GM19455 (cell line): Measurements from ENCODE around the gene TCF4.
A peak's percentile ranks its signal among the peaks of the same experiment; 100 is the strongest.

ENCODE experiments used
- ATAC-seq: cut with Tn5 transposase; IDR thresholded peaks from one replicate; pipeline ENCODE4 v1.9.1; 2021; ENCODE audit not compliant: unreplicated experiment

Gene TCF4

DNA sequence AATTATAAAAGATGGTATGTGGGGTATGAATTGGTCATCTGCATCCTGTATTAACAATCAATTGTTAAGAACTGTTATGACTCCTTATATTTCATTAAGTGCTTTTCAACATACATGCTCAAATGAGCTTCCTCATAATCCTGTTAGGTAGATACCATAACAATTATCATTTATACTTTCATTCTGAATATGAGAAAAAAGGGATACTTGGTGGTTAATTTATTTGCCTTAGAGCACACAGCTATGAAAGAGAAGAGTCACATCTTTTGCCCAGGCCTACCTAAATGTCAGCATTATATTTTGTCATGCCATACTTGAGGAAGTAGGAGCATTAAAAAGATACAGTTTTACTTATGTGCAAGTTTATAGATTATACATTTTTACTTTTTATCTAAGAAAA, 169.6 kb downstream of the TCF4 start:
- no peak for ATAC-seq

DNA sequence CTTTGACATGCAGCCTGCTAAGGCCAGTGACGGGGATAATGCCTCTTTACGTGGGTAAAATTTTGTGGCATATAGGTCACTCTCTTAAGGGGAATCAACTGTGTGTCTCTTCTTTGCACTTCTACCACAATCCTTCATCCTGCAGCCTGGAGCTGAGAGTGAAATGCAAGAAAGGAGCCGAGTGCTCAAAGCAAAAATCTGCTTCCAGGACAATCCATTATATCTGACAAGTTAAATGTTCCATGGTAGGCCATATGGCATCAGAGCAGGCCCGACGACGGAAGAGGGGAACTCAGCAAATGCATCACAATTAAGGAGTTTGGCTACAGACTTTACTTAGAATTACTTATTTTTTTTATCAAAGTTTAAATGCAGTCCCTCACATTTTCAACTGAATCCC, 171.2 kb downstream of the TCF4 start:
- no peak for ATAC-seq

DNA sequence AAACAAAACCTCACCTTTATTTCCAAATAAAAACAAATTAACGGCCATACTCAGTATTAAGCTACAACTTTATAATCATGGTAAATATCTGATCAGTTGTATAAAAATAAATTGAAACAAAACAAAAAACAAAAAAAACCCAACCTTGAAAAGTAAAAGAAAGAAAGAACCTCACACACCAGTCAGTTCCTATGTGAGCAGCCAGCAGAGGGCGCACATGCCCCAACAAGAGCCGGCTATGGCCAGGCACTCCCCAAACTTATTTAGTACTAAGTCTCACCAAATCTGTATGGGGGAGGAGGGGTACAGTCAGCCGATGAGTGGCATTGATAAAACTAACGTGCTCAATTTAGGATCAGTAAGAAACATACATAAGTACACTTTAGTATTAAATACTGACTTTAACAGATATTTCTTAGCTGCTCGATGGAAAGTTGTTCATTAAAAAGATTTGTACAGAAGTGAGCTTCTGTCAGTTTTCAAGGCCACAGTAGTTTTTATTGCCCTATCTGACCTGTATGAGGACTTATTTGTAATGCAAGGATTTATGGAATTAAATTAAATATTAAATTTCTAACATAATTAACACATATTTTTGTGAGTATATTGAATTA, 172.6 kb downstream of the TCF4 start:
- peak; percentile 91 for ATAC-seq

DNA sequence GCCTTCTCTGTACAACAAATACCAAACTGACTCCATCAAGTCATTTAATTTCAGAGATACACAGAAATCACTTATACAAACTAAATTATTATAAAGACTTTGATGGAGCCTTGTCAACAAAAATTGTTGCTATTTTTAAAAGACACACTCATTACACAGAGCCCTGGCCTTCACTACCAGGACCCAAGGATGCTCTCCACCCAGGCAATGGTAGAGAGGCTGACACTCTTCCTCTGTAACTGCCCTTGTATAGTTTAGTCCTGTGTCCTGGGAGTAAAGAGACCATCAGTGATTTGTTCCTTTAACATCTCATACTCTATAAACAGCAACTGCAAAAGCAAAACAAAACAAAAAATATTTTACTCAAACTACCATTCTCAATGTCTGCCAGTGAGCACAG, 173.5 kb downstream of the TCF4 start:
- no peak for ATAC-seq

DNA sequence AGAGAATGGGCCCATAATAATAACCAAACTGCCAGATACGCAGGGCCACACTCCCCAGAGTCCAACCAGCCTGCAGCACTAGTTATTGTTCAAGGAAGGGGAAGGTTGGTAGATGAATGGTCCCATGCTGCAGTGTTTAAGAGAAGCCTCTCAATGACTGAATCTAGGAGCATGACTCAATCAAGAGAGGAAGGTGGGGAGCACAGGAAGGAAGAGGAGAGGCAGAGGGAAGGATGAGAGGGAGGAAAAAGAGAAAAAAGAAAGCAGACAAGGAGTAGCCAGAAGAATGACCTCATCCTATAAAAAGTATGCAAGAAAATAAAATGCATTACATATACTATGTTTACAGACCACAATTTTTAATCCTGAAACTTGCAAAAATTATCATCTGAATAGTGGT, 174.5 kb downstream of the TCF4 start:
- ATAC-seq: no peak

DNA sequence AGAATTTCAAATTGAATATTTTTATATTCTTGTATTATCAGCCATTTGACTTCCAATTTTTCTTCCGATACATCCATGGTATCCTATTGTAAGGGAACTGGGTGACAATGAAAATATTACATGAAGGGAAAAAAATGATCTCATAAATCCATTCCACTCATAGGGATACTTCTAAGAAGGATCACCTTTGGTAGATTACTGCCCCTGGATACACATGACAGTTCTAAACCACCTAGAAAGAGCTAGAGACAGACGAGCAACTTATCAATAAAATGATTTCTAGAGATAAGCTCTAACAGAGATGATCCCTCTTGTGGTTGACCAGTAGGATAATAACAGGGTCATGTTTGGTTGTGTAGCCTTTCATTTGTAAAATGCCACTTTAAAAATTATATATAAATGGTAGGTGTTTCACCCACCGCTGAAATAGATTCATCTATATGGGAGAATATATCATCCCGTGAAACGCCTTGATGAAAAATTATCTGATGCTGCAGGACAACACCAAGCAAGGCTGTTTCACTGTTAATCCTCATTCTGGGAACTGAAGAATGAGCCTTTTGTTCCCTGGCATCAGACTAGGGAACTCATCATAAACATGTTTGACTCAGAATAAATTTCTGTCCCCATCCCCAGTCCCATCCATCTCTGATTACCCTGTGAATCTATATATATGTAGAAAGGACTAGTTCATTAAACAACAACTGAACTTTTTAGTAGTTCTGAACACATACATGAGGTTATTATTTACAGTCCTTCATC, 180.0 kb downstream of the TCF4 start:
- no peak for ATAC-seq

DNA sequence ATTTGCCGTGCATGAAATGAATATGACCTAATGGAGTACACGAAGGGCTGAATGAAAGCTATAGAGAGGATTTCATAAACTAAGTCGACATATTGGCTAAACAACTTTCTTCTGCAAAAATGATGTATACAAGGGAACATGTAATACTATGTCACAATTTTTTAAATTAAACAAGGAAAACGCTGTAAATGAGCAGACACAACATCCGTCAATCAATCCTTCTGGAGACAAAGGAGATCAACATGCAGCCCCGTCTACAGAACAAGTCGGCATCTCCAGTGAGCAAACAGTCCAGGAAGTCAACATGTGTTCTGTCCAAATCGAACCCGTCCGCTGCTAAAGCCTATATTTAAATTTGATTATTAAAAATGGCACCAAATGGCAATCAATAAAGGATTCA, 180.8 kb downstream of the TCF4 start:
- ATAC-seq: no peak

DNA sequence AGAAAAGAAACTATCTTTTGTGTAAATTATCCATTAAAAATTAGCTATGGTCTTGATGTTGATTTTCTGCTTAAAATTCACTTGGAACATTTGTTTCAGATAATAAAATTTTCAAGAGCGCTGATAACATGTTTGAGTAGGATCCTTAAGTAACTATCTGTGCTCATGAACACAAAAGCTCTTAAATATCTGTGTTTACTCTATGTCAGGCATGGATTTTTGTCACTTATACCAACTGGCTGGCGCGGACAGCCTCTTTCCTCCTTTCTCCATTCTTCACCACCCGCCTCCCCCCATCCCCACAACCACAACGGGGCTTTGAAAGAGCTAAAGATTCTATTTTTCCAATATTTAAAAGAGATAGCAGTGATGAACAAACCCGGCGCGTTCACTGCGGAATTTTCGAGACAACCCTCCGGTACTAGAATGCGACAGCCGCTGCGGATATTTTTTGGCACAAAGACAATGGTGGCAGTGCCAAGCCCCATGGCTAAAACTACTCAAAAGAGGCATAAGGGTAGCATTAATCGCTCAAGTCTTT, 181.5 kb downstream of the TCF4 start:
- ATAC-seq: no peak

DNA sequence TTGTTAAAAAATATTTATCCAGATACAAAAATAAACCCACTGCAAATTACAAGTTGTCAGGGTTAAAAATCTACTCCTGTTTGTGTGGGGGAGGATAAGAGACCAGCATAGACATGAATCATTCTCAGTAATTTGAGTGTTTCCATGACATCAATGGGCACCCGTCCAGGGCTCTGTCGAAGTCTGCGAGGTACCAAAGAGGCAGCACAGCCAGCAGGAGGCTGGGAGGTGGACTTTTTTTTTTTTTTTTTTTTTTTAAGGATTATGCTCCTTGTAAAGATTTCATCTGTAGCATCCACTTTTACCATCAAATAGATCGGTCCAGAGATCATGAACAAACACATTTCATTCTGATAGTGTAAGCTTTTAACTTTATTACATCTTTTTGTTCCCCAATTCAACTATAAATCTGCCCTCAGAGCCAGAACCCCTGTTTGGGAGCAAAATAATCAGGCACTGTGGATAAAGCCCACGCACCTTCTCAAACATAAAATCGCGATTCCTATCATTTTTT, 182.0 kb downstream of the TCF4 start:
- no peak for ATAC-seq

DNA sequence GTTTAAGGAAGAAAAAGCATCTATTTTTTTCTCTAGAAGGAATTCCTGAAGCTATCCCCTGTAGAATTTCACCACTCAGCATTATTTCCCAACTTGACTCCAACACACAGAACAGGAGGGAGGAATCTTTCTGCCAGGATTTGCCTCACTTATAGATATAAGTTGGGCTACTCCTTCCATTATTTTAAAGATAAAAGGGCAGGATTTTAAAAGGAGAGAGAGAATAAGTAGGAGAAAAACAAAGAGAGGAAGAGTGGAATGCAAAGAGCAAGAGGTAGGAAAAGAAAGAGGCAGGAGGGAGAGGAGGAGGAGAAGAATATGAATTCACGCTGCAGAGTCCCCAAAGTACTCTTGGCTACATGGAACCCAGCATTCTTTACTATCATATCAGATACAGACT, 182.5 kb downstream of the TCF4 start:
- ATAC-seq: no peak

DNA sequence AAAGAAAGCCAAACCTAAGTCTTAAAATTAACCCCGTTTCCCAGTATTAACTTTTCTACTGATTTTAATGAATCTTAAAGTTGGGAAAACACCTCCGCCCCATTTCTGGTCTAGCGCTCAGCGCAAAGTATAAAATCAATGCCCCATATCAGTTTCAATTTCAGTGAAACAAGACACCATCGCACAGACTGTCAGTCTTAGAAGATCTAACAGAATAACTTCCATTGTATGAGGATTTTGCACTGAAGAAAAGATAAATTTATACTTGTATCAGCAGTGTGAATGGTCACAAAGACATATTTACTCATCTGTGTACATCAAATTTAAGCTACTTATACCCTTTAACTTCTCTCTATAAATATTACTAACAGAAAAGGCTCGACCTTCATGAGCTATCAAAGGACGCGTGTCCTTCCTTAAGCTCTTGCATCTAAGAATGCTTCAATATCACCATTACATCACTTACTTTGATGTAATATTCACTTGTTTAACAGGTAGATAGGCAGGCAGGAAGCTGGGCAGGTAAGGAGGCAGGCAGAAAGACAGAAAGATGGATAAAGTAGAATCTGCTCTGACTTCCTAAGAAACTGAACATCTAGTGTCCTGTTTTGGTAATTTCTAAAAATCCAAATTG, 183.0 kb downstream of the TCF4 start:
- no peak for ATAC-seq

DNA sequence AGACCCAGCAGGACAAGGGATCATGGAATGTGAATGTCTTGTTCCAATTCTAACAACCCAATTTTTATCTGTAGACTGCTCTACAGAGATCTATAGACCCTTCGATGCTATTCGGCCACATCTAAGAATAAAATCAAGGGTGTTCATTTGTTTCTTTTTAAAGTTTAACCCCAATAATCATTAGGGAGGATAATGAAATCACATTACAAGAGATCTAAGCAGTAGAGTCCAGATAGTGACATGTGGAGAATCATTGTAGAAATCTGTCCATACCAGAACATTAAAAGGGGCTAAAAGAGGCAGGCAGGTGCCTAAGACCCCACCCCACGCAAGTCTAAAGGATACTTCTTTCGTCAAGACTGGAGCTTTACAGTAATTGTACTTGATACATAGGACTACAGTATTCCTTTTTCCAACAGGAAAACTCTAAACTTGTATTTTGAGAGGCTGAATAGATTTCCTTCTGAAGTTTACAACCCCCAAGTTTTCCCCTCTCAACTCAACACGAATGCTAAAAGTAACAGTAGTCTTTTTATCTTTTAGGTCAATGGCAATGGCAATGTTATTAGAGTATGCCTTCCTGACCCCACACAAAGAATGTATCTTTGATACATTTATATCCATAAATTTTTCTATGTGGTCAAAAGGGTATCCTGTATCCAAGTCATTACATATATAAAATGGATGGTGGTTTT, 183.7 kb downstream of the TCF4 start:
- ATAC-seq: no peak

DNA sequence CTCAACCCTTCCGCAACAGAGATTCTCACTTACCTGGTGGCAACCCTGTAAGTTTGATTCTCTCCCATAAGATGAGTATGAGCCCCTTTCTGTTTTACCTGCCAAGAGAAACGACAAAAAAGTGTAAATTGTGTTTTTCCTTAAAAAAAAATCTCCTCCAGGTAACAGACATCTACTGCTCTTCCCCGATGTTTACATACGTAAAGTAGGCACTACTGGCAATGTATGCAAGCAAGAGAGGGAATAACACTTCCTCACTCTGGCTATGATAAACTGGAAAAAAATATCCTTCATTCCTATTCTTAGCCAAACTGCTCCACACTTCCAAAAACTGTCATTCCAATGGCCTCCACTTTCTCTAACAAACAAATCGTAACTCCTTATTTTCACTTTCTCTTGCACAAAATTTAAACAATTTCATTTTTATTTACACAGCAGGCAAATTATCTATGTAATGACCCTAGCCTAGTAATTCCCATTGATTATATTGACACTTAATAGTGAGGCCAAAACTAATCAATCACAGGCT, 184.5 kb downstream of the TCF4 start:
- no peak for ATAC-seq

DNA sequence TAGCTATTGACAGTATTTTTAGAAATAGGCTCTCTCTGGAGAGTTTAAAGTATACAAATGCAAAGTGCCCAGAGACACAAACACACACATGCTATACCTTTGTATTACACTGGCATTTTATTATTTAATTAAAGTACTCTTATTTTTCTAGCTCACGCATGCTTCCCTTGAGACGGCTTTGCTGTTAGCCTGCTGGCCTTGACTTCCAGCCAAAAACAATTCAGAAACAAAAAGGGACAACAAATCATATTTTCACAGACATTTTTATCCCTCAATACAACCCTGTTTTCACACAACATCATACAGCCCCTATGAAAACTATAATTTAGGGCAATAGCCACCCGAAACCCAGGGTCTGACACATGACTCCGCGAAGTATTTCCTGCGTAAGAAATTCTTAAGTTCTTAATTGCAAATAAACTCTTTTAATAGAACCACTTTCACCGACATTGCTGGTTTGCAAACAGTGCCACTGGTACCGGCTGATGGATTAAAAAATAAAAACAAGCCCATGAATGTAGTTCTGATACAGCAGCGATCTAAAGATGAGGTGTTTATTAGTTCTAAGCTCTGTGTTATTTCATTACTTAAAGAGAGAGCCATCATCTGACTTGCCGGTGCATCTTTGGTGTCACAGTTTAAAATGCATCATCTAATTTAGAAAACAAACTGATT, 185.1 kb downstream of the TCF4 start:
- no peak for ATAC-seq

DNA sequence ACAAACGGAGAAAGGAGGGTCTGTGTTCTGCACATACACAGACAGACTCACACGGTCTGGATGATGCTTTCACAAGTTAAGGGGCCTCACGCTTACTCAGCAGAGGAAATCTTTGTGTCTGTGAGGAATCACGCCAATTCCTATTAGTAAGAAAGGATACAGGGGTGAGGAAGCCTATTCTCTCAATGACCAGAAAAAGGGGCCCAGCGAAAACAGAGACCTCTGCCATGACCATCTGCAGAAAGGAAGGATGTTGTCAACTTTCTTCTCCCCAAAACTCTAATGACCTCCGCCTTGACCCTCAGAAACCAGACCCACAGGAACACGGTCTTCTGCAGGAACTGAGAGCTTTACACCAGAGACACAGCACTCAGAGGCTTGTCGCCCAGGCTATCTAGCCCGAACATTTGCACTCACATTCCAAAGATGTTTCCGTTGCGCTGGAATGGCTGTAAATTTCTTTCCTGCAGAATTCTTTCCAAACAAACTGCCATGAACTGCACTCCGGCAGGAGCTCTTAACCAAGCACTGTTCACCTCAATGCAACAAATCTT, 186.3 kb downstream of the TCF4 start:
- no peak for ATAC-seq

DNA sequence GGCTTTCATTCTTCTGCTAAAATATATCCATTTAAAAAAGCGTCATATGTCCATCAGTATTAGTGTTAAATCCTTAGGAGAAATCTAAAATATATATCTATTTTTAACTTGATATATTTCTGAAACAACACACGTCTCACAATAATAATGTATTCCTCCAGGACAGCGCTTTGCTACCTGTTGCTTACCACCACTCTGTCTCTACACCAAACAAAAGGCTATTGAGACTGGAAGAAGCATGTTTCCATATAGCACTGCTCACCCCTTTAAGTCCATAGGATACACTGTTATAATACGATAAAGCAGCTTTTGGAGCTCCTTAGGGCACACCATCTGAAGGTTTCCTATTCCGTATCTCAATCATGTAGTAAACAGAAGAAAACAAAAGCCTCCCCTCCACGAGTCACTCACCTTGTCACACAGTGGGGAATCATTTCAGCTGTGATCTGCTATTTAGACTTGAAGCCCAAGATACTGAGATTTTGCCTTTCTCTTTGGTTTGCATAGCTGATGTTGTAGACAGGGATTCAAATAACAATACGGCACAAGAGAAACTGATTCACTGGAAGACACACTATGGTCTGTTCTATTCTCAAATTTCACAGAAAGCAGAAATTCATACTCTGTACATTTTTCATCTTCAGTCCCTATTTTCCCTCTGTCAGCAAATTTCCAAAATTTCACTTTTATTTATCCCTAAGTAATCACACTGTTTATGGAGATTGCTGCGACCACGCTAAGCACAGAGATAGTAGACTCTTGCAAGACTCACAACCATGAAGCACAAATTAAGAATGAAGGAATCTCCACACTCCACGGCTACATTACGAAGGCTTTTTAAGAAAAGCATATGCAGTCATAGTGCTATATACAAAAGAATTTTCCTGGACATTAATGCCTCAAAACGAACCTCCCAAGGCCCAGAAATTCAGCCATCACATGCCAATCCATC, 187.1 kb downstream of the TCF4 start:
- ATAC-seq: no peak

DNA sequence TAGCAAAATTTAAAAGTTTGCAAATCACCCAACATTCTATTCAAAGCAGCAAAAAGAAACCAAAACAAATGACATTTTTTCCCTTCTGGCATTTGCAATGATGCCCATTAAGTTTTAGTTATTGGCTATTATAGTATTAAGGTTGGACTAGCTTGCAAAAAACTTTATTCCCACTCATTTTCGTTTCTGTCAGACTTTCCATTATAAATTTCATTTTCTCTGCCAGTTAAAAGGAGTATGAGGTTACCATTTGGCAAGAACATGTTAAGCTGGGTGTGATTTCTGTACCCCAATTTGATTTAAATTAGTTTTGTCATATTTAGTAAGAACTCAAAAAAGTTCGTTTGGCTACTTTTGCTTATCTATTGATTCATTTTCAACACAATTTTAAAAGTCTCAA, 187.9 kb downstream of the TCF4 start:
- ATAC-seq: no peak

DNA sequence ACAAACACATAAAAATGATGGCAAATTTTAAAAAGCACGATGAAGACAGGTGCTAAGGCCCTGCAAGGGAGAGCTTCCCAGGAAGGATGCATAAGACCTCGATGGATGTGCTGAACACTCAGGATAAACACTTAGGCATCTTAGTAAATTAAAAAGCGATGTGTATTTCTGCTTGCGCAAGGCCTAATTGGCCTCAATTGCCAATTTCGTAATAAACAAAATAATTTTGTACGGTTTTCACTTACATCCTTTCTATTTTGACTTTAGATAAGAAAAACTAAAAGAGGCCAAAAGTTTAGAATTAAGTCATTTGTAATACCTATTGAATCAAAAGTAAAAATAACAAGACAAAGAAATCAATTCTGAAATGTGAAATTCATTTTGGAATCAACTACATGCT, 189.1 kb downstream of the TCF4 start:
- no peak for ATAC-seq

DNA sequence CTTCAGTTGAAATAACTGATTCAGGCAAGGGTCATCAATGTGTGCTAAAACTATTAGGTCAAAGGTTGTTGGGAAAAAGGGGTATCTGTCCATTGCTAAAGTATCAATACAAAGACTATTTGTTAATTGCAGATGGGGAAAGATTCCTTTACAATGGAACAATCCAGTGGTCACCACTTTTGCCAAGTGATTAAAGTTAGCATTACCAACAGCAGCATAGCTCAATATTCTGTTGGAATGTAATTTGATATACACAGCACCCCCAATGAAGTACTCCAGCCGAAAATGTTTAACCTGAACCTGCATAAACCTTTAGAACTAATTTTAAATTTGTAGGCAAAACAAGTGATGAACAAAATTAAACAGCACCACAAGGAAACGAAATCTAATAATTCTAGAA, 191.0 kb downstream of the TCF4 start:
- ATAC-seq: no peak
